ENCODE measurements around the gene ZSCAN20. TPM values are rescaled to one million over a fixed set of nuclear protein-coding genes. Genes with fewer than 3 reads are reported as not detected.

ZSCAN20 gene
- total and polyA plus RNA-seq, 2 experiments from 2014 or later, result 0.91 to 4.9 TPM

DNA sequence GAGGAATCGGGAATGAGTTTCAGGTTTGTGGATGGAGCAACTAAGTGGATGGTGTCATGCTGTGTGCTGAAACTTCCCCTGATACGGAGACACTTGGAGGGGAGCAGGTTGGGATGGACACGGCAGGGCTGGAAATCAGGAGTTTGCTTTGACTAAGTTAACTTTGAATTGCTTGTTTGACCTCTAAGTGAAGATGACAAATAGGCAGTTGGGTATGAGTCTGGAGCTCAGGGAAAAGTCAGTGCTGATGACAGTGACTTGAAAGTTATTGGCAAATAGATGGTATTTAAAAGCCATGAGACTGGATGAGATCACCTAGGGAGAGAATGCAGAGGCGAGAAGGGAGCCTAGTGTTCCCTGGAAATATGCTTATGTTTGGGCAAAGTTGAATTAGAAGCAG lies 12.8 kb upstream of the ZSCAN20 start:
- peaks cover 5% of the 10 kb centered on the region for H3K27me3 Mint-ChIP-seq (ENCODE audit: insufficient read depth, low read depth, poor library complexity)
- no peak overlapping the region for H3K27ac Mint-ChIP-seq
- no peak for ATAC-seq
- Histone ChIP-seq H3K27ac (ENCODE audit: low read depth) (no peak overlapping the region), H2AFZ (no peak overlapping the region), H3K79me2 (replicated peaks; ENCODE audit: insufficient read depth) (no peaks in the 10 kb centered on the region), H4K20me1 (replicated peaks; ENCODE audit: insufficient read depth) (no peaks in the 10 kb centered on the region), H3K4me3 (no peak overlapping the region), H3K27me3 (ENCODE audit: insufficient read depth) (no peaks in the 10 kb centered on the region), H3F3A (replicated peaks; ENCODE audit: low read depth) (no peaks in the 10 kb centered on the region), H3K9me2 (ENCODE audit: insufficient read depth) (no peaks in the 10 kb centered on the region), H3K36me3 (ENCODE audit: insufficient read depth) (no peaks in the 10 kb centered on the region), H3K4me1 (ENCODE audit: insufficient read depth) (peaks cover 1% of the 10 kb centered on the region; the same call in 1 of the 2 replicates), H3K4me2 (no peak overlapping the region)
- H3K4me1 Mint-ChIP-seq, result peaks cover 7% of the 10 kb centered on the region
- TF ChIP-seq ZNF114 (CRISPR knock-in tag; IDR thresholded peaks at IDR 0.05) (no peak), JUNB (IDR thresholded peaks at IDR 0.05; ENCODE audit: unreplicated experiment) (no peak), STAT1 (IDR thresholded peaks at IDR 0.05; ENCODE audit: unreplicated experiment) (no peak), POLR2AphosphoS5 (IDR thresholded peaks at IDR 0.05; ENCODE audit: low read depth) (no peak), NANOG (IDR thresholded peaks at IDR 0.05; ENCODE audit: borderline replicate concordance) (no peak), EZH2phosphoT487 (IDR thresholded peaks at IDR 0.05; ENCODE audit: unreplicated experiment) (no peak), CREB1 (CRISPR knock-in tag; IDR thresholded peaks at IDR 0.05; ENCODE audit: low read depth) (no peak), EZH2 (IDR thresholded peaks at IDR 0.05; ENCODE audit: low read depth, unreplicated experiment) (no peak)
- TF ChIP-seq, protein P1, sequence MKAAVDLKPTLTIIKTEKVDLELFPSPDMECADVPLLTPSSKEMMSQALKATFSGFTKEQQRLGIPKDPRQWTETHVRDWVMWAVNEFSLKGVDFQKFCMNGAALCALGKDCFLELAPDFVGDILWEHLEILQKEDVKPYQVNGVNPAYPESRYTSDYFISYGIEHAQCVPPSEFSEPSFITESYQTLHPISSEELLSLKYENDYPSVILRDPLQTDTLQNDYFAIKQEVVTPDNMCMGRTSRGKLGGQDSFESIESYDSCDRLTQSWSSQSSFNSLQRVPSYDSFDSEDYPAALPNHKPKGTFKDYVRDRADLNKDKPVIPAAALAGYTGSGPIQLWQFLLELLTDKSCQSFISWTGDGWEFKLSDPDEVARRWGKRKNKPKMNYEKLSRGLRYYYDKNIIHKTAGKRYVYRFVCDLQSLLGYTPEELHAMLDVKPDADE (IDR thresholded peaks at IDR 0.05), result no peak
- TF ChIP-seq, protein P2, sequence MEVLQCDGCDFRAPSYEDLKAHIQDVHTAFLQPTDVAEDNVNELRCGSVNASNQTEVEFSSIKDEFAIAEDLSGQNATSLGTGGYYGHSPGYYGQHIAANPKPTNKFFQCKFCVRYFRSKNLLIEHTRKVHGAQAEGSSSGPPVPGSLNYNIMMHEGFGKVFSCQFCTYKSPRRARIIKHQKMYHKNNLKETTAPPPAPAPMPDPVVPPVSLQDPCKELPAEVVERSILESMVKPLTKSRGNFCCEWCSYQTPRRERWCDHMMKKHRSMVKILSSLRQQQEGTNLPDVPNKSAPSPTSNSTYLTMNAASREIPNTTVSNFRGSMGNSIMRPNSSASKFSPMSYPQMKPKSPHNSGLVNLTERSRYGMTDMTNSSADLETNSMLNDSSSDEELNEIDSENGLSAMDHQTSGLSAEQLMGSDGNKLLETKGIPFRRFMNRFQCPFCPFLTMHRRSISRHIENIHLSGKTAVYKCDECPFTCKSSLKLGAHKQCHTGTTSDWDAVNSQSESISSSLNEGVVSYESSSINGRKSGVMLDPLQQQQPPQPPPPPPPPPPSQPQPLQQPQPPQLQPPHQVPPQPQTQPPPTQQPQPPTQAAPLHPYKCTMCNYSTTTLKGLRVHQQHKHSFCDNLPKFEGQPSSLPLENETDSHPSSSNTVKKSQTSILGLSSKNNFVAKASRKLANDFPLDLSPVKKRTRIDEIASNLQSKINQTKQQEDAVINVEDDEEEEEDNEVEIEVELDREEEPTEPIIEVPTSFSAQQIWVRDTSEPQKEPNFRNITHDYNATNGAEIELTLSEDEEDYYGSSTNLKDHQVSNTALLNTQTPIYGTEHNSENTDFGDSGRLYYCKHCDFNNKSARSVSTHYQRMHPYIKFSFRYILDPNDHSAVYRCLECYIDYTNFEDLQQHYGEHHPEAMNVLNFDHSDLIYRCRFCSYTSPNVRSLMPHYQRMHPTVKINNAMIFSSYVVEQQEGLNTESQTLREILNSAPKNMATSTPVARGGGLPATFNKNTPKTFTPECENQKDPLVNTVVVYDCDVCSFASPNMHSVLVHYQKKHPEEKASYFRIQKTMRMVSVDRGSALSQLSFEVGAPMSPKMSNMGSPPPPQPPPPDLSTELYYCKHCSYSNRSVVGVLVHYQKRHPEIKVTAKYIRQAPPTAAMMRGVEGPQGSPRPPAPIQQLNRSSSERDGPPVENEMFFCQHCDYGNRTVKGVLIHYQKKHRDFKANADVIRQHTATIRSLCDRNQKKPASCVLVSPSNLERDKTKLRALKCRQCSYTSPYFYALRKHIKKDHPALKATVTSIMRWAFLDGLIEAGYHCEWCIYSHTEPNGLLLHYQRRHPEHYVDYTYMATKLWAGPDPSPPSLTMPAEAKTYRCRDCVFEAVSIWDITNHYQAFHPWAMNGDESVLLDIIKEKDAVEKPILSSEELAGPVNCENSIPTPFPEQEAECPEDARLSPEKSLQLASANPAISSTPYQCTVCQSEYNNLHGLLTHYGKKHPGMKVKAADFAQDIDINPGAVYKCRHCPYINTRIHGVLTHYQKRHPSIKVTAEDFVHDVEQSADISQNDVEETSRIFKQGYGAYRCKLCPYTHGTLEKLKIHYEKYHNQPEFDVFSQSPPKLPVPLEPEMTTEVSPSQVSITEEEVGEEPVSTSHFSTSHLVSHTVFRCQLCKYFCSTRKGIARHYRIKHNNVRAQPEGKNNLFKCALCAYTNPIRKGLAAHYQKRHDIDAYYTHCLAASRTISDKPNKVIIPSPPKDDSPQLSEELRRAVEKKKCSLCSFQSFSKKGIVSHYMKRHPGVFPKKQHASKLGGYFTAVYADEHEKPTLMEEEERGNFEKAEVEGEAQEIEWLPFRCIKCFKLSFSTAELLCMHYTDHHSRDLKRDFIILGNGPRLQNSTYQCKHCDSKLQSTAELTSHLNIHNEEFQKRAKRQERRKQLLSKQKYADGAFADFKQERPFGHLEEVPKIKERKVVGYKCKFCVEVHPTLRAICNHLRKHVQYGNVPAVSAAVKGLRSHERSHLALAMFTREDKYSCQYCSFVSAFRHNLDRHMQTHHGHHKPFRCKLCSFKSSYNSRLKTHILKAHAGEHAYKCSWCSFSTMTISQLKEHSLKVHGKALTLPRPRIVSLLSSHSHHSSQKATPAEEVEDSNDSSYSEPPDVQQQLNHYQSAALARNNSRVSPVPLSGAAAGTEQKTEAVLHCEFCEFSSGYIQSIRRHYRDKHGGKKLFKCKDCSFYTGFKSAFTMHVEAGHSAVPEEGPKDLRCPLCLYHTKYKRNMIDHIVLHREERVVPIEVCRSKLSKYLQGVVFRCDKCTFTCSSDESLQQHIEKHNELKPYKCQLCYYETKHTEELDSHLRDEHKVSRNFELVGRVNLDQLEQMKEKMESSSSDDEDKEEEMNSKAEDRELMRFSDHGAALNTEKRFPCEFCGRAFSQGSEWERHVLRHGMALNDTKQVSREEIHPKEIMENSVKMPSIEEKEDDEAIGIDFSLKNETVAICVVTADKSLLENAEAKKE (CRISPR knock-in tag; IDR thresholded peaks at IDR 0.05), result no peak
- TF ChIP-seq, protein P3, sequence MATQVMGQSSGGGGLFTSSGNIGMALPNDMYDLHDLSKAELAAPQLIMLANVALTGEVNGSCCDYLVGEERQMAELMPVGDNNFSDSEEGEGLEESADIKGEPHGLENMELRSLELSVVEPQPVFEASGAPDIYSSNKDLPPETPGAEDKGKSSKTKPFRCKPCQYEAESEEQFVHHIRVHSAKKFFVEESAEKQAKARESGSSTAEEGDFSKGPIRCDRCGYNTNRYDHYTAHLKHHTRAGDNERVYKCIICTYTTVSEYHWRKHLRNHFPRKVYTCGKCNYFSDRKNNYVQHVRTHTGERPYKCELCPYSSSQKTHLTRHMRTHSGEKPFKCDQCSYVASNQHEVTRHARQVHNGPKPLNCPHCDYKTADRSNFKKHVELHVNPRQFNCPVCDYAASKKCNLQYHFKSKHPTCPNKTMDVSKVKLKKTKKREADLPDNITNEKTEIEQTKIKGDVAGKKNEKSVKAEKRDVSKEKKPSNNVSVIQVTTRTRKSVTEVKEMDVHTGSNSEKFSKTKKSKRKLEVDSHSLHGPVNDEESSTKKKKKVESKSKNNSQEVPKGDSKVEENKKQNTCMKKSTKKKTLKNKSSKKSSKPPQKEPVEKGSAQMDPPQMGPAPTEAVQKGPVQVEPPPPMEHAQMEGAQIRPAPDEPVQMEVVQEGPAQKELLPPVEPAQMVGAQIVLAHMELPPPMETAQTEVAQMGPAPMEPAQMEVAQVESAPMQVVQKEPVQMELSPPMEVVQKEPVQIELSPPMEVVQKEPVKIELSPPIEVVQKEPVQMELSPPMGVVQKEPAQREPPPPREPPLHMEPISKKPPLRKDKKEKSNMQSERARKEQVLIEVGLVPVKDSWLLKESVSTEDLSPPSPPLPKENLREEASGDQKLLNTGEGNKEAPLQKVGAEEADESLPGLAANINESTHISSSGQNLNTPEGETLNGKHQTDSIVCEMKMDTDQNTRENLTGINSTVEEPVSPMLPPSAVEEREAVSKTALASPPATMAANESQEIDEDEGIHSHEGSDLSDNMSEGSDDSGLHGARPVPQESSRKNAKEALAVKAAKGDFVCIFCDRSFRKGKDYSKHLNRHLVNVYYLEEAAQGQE (IDR thresholded peaks at IDR 0.05; ENCODE audit: unreplicated experiment), result no peak
- TF ChIP-seq, protein P4, sequence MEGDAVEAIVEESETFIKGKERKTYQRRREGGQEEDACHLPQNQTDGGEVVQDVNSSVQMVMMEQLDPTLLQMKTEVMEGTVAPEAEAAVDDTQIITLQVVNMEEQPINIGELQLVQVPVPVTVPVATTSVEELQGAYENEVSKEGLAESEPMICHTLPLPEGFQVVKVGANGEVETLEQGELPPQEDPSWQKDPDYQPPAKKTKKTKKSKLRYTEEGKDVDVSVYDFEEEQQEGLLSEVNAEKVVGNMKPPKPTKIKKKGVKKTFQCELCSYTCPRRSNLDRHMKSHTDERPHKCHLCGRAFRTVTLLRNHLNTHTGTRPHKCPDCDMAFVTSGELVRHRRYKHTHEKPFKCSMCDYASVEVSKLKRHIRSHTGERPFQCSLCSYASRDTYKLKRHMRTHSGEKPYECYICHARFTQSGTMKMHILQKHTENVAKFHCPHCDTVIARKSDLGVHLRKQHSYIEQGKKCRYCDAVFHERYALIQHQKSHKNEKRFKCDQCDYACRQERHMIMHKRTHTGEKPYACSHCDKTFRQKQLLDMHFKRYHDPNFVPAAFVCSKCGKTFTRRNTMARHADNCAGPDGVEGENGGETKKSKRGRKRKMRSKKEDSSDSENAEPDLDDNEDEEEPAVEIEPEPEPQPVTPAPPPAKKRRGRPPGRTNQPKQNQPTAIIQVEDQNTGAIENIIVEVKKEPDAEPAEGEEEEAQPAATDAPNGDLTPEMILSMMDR (conservative IDR thresholded peaks at IDR 0.05; ENCODE audit: low read depth in 2 of 2), result no peak
- H3K9me3 Mint-ChIP-seq, result no peaks in the 10 kb centered on the region
- DNase-seq (ENCODE audit: low spot score), result no peak
- no peak overlapping the region for H3K4me3 Mint-ChIP-seq
- H3K36me3 Mint-ChIP-seq (ENCODE audit: low read depth), result no peaks in the 10 kb centered on the region

All from GM23338 (cell line).